ENCODE results near the gene UGT1A8. TPM values are rescaled to one million over a fixed set of nuclear protein-coding genes. Genes with fewer than 3 reads are reported as not detected.

The UGT1A8 gene
- total and polyA plus RNA-seq, 9 of the 15 experiments (the other 6 are each of a cell fraction or from before 2014, with no cell fraction given), result 0.04 TPM; not detected in 8

- TF ChIP-seq XRCC3 (IDR thresholded peaks at IDR 0.05), result no peak
- no peak for TF ChIP-seq COPS2 (conservative IDR thresholded peaks at IDR 0.05)
- TF ChIP-seq ZNF586 (CRISPR knock-in tag; conservative IDR thresholded peaks at IDR 0.05), result no peak
- no peak for TF ChIP-seq GATAD2B (IDR thresholded peaks at IDR 0.05; ENCODE audit: borderline replicate concordance)
- TF ChIP-seq ETS2 (tag; IDR thresholded peaks at IDR 0.05; ENCODE audit: borderline replicate concordance, poor library complexity, severe bottlenecking), result no peak
- no peak for TF ChIP-seq ZNF717 (CRISPR knock-in tag; IDR thresholded peaks at IDR 0.05)
- no peak for TF ChIP-seq RB1 (IDR thresholded peaks at IDR 0.05; ENCODE audit: low read depth)
Observed at GRCh38 chr2:233799716-233800115, 182.3 kb downstream of the UGT1A8 start (continued).

- no TSS peak for BruUV-seq (replicated peaks)
- WGBS (ENCODE audit: insufficient coverage, low coverage, missing lambda C conversion rate), result 0% methylated on average over 7 of the region's 7 CpGs
- Histone ChIP-seq H3K4me1 (replicated peaks in 1 of 2; ENCODE audit: control insufficient read depth in 2 of 2, insufficient read depth in 2 of 2, low read length in 2 of 2) (no peaks in the 10 kb centered on the region; a peak in 1 of 5 replicates), H2AFZ (ENCODE audit: low read depth, low read length) (no peak overlapping the region), H3K9ac (ENCODE audit: insufficient read depth in 1 of 2, low read depth in 2 of 2, low read length in 2 of 2) (no peak overlapping the region), H3K79me2 (ENCODE audit: control insufficient read depth, insufficient read depth, low read length) (no peaks in the 10 kb centered on the region), H3K27ac (ENCODE audit: extremely low read depth, low read depth, low read length) (no peak overlapping the region), H3K4me2 (ENCODE audit: insufficient read depth, low read length) (no peak overlapping the region), H3K9me1 (ENCODE audit: control insufficient read depth, insufficient read depth, low read length) (no peaks in the 10 kb centered on the region), H3K27me3 (ENCODE audit: control insufficient read depth in 2 of 2, insufficient read depth in 2 of 2, low read length in 2 of 2) (peaks cover 0 to 6% of the 10 kb centered on the region in 2 experiments; a peak in 2 of 5 replicates), H3K36me3 (ENCODE audit: control insufficient read depth, insufficient read depth, low read length) (no peaks in the 10 kb centered on the region), H4K20me1 (replicated peaks; ENCODE audit: control insufficient read depth, insufficient read depth, low read length) (no peaks in the 10 kb centered on the region), H3K4me3 (no peak overlapping the region), H3K9me3 (replicated peaks; ENCODE audit: control insufficient read depth, insufficient read depth, low read depth, low read length) (no peaks in the 10 kb centered on the region)
- TF ChIP-seq MEF2D (tag; conservative IDR thresholded peaks at IDR 0.05; ENCODE audit: low read depth) (no peak), ZNF41 (CRISPR knock-in tag; conservative IDR thresholded peaks at IDR 0.05) (no peak), STAT5B (CRISPR knock-in tag; IDR thresholded peaks at IDR 0.05) (no peak), RBBP5 (IDR thresholded peaks at IDR 0.05; ENCODE audit: borderline replicate concordance, insufficient read depth, low read length, poor library complexity, severe bottlenecking) (no peak), TEAD1 (CRISPR knock-in tag; IDR thresholded peaks at IDR 0.05) (no peak), ZNF347 (CRISPR knock-in tag; IDR thresholded peaks at IDR 0.05; ENCODE audit: low read depth) (no peak), ZKSCAN8 (CRISPR knock-in tag; IDR thresholded peaks at IDR 0.05) (no peak), PBX2 (CRISPR knock-in tag; IDR thresholded peaks at IDR 0.05; ENCODE audit: low read depth) (no peak), PBX2 (tag; conservative IDR thresholded peaks at IDR 0.05; ENCODE audit: low read depth) (no peak), ZNF124 (CRISPR knock-in tag; IDR thresholded peaks at IDR 0.05) (no peak), ERF (CRISPR knock-in tag; IDR thresholded peaks at IDR 0.05) (no peak), TEAD4 (IDR thresholded peaks at IDR 0.05; ENCODE audit: low read length) (no peak), TEAD4 (CRISPR knock-in tag; IDR thresholded peaks at IDR 0.05; ENCODE audit: borderline replicate concordance) (no peak), ZNF431 (CRISPR knock-in tag; IDR thresholded peaks at IDR 0.05) (no peak)
- no peak for FAIRE-seq
- CTCF ChIA-PET (ENCODE audit: low intra/inter-chr PET ratio), result no interaction called here
- intact Hi-C loops (cut with micrococcal nuclease) (no loop called here), in situ Hi-C loops (cut with MboI) (no loop called here)
- no peak for DNase-seq (ENCODE audit: extremely low read depth in 1 of 4, low spot score in 3 of 4)
- POLR2A ChIA-PET, result no interaction called here
- no peak for ATAC-seq
Observed at GRCh38 chr2:233800208-233800607, 182.8 kb downstream of the UGT1A8 start.
